ENCODE data around the gene ATP6V1B1.

The ATP6V1B1 gene

DNA sequence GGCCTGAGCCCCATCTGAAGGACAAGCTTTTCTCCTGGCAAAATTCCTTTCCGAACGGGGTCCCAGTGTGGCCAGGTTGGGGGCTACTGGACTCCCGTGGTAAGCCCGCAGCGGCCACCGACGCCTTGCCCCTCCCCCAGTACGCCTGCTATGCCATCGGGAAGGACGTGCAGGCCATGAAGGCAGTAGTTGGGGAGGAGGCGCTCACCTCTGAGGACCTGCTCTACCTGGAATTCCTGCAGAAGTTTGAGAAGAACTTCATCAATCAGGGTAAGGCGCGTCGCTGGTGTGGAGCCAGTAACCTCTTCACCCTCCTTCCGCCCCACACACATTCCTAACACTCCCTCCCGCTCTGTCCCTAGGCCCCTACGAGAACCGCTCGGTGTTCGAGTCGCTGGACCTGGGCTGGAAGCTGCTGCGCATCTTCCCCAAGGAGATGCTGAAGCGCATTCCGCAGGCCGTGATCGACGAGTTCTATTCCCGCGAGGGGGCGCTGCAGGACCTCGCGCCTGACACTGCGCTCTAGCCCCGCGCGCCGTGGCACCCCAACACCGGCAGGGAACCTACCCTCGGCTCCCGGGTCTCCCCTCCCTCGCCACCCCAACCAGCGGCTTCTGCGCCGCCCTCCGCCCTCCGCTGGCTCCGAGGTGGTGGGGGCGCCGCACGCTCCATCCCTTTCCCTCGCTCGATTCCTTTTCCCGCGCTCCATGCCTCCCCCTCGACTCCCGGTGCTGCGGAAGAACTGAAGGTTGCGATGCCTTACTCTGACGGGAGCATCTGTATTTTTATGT lies 29.1 kb downstream of the ATP6V1B1 start:
- Histone ChIP-seq H3K27me3 (ENCODE audit: control insufficient read depth in 1 of 2, insufficient read depth in 1 of 2, low read length in 2 of 2) (peaks cover 39 to 43% of the 10 kb centered on the region in 2 experiments), H3K23ac (ENCODE audit: low read length in 2 of 2) (no peak overlapping the region), H2BK5ac (ENCODE audit: low read depth, low read length, poor library complexity, severe bottlenecking) (no peak overlapping the region), H3K18ac (ENCODE audit: low read depth in 1 of 2, low read length in 2 of 2) (no peak overlapping the region), H2BK120ac (ENCODE audit: low read depth, low read length) (no peak overlapping the region), H3K14ac (ENCODE audit: low read length in 2 of 2) (no peak overlapping the region), H2AFZ (ENCODE audit: low read depth, low read length) (peak overlapping the region; percentile 29), H3K9ac (ENCODE audit: low read length) (peak overlapping the region; percentile 70), H4K91ac (ENCODE audit: low read length) (no peak overlapping the region), H2BK15ac (ENCODE audit: low read depth, poor library complexity, severe bottlenecking) (no peak overlapping the region), H4K8ac (ENCODE audit: low read length) (peak overlapping the region; percentile 71), H3K4me1 (ENCODE audit: control insufficient read depth, insufficient read depth, low read depth, low read length) (peaks cover 7% of the 10 kb centered on the region), H3K4me2 (ENCODE audit: low read length, poor library complexity, severe bottlenecking) (peak overlapping the region; percentile 75), H3K36me3 (ENCODE audit: control insufficient read depth in 1 of 2, insufficient read depth in 2 of 2, low read depth in 1 of 2, low read length in 2 of 2) (no peaks in the 10 kb centered on the region), H3K79me1 (replicated peaks; ENCODE audit: low read length, poor library complexity, severe bottlenecking) (no peaks in the 10 kb centered on the region), H2AK5ac (ENCODE audit: low read length, severe bottlenecking) (no peak overlapping the region), H3K4me3 (ENCODE audit: insufficient read depth in 1 of 2, low read depth in 1 of 2, low read length in 2 of 2) (peak overlapping the region; percentile 32 to 78), H3K4ac (ENCODE audit: low read depth in 1 of 2, low read length in 2 of 2) (no peak overlapping the region), H2BK12ac (ENCODE audit: low read length in 2 of 2) (no peak overlapping the region), H3K9me3 (ENCODE audit: control insufficient read depth, low read length) (no peaks in the 10 kb centered on the region), H3K27ac (ENCODE audit: low read length, poor library complexity, severe bottlenecking) (no peak overlapping the region)
- DNase-seq, result peak; percentile 65
- 10% methylated on average over 49 of the region's 59 CpGs for WGBS

DNA sequence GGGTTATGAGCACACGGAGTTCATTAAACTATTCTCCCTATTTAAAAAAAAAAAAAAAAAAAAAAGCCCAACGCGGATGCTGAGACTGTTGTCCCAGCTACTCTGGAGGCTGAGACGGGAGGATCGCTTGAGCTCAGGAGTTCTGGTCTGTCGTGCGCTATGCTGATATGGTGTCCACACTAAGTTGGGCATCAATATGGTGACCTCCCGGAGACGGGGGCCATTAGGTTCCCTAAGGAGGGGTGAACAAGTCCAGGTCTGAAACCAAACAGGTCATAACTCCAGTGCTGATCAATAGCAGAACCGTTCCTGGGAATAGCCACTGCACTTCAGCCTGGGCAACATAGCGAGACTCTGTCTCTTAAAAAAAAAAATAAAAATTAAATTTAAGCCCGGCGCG lies 29.8 kb downstream of the ATP6V1B1 start:
- 84% methylated on average over 14 of the region's 14 CpGs for WGBS
- no peaks in the 10 kb centered on the region for H3K36me3 ChIP-seq (ENCODE audit: control insufficient read depth in 1 of 2, insufficient read depth in 2 of 2, low read depth in 1 of 2, low read length in 2 of 2)
- H3K23ac ChIP-seq (ENCODE audit: low read length in 2 of 2), result no peak overlapping the region
- H3K4me1 ChIP-seq (ENCODE audit: control insufficient read depth, insufficient read depth, low read depth, low read length), result peaks cover 7% of the 10 kb centered on the region
- peak overlapping the region in 1 of 2 experiments; percentile 78 for H3K4me3 ChIP-seq (ENCODE audit: insufficient read depth in 1 of 2, low read depth in 1 of 2, low read length in 2 of 2)
- H2BK120ac ChIP-seq (ENCODE audit: low read depth, low read length), result no peak overlapping the region
- peak overlapping the region; percentile 70 for H3K9ac ChIP-seq (ENCODE audit: low read length)
- DNase-seq, result no peak
- H4K91ac ChIP-seq (ENCODE audit: low read length), result no peak overlapping the region
- no peak overlapping the region for H3K18ac ChIP-seq (ENCODE audit: low read depth in 1 of 2, low read length in 2 of 2)
- no peak overlapping the region for H3K4me2 ChIP-seq (ENCODE audit: low read length, poor library complexity, severe bottlenecking)
- no peak overlapping the region for H4K8ac ChIP-seq (ENCODE audit: low read length)
- no peaks in the 10 kb centered on the region for H3K9me3 ChIP-seq (ENCODE audit: control insufficient read depth, low read length)
- no peak overlapping the region for H2AK5ac ChIP-seq (ENCODE audit: low read length, severe bottlenecking)
- no peak overlapping the region for H2AFZ ChIP-seq (ENCODE audit: low read depth, low read length)
- H2BK5ac ChIP-seq (ENCODE audit: low read depth, low read length, poor library complexity, severe bottlenecking), result no peak overlapping the region
- no peak overlapping the region for H3K14ac ChIP-seq (ENCODE audit: low read length in 2 of 2)
- no peak overlapping the region for H2BK15ac ChIP-seq (ENCODE audit: low read depth, poor library complexity, severe bottlenecking)
- no peak overlapping the region for H3K27ac ChIP-seq (ENCODE audit: low read length, poor library complexity, severe bottlenecking)
- H3K79me1 ChIP-seq (replicated peaks; ENCODE audit: low read length, poor library complexity, severe bottlenecking), result no peaks in the 10 kb centered on the region
- no peak overlapping the region for H3K4ac ChIP-seq (ENCODE audit: low read depth in 1 of 2, low read length in 2 of 2)
- peaks cover 39 to 43% of the 10 kb centered on the region in 2 experiments for H3K27me3 ChIP-seq (ENCODE audit: control insufficient read depth in 1 of 2, insufficient read depth in 1 of 2, low read length in 2 of 2)
- H2BK12ac ChIP-seq (ENCODE audit: low read length in 2 of 2), result no peak overlapping the region

DNA sequence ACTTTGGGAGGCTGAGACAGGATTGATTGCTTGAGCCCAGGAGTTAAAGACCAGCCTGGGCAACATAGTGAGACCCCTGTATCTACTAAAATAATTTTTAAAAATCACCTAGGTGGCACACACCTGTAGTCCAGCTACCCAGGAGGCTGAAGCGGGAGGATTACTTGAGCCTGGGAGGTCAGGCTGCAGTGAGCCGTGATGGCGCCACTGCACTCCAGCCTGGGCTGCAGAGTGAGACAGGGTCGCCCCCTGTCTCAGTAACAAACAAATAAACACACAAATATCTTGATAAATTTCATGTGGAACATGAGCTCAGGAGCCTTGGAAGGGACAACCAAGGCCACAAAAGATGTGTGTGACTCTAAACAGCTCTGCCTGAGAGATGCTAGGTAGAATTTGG lies 31.0 kb downstream of the ATP6V1B1 start:
- no peak overlapping the region for H3K4ac ChIP-seq (ENCODE audit: low read depth in 1 of 2, low read length in 2 of 2)
- H2AK5ac ChIP-seq (ENCODE audit: low read length, severe bottlenecking), result no peak overlapping the region
- no peaks in the 10 kb centered on the region for H3K9me3 ChIP-seq (ENCODE audit: control insufficient read depth, low read length)
- no peak overlapping the region for H3K4me3 ChIP-seq (ENCODE audit: insufficient read depth in 1 of 2, low read depth in 1 of 2, low read length in 2 of 2)
- peaks cover 7% of the 10 kb centered on the region for H3K4me1 ChIP-seq (ENCODE audit: control insufficient read depth, insufficient read depth, low read depth, low read length)
- no peak overlapping the region for H2AFZ ChIP-seq (ENCODE audit: low read depth, low read length)
- no peak overlapping the region for H2BK5ac ChIP-seq (ENCODE audit: low read depth, low read length, poor library complexity, severe bottlenecking)
- WGBS, result 72% methylated on average over 3 of the region's 4 CpGs
- no peak overlapping the region for H3K18ac ChIP-seq (ENCODE audit: low read depth in 1 of 2, low read length in 2 of 2)
- DNase-seq, result no peak
- H2BK12ac ChIP-seq (ENCODE audit: low read length in 2 of 2), result no peak overlapping the region
- no peak overlapping the region for H4K91ac ChIP-seq (ENCODE audit: low read length)
- no peak overlapping the region for H2BK120ac ChIP-seq (ENCODE audit: low read depth, low read length)
- no peak overlapping the region for H2BK15ac ChIP-seq (ENCODE audit: low read depth, poor library complexity, severe bottlenecking)
- no peak overlapping the region for H3K23ac ChIP-seq (ENCODE audit: low read length in 2 of 2)
- no peak overlapping the region for H3K14ac ChIP-seq (ENCODE audit: low read length in 2 of 2)
- H3K9ac ChIP-seq (ENCODE audit: low read length), result no peak overlapping the region
- H4K8ac ChIP-seq (ENCODE audit: low read length), result no peak overlapping the region
- peaks cover 32 to 37% of the 10 kb centered on the region in 2 experiments for H3K27me3 ChIP-seq (ENCODE audit: control insufficient read depth in 1 of 2, insufficient read depth in 1 of 2, low read length in 2 of 2)
- no peak overlapping the region for H3K27ac ChIP-seq (ENCODE audit: low read length, poor library complexity, severe bottlenecking)
- no peak overlapping the region for H3K4me2 ChIP-seq (ENCODE audit: low read length, poor library complexity, severe bottlenecking)
- H3K36me3 ChIP-seq (ENCODE audit: control insufficient read depth in 1 of 2, insufficient read depth in 2 of 2, low read depth in 1 of 2, low read length in 2 of 2), result no peaks in the 10 kb centered on the region
- no peaks in the 10 kb centered on the region for H3K79me1 ChIP-seq (replicated peaks; ENCODE audit: low read length, poor library complexity, severe bottlenecking)

DNA sequence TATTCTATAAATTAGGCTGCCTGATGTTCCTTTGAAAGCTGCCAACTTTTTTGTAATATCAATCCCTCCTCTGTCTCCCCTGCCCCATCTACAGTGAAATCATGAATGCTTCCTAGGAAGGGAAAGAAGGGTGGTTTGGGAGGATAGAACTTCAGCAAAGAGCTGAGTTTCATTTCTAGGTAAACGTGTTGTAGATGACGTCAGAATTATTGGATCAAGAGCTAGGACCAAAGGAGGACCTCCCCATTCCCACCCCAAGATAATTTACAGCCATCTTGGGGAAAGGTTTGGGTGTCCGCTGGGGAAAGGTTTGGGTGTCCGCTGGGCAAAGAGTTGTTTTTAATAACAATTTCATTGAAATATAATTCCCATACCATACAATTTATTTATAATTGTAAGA lies 31.5 kb downstream of the ATP6V1B1 start:
- Histone ChIP-seq H3K14ac (ENCODE audit: low read length in 2 of 2) (no peak overlapping the region), H3K9me3 (ENCODE audit: control insufficient read depth, low read length) (no peaks in the 10 kb centered on the region), H3K4ac (ENCODE audit: low read depth in 1 of 2, low read length in 2 of 2) (no peak overlapping the region), H2BK15ac (ENCODE audit: low read depth, poor library complexity, severe bottlenecking) (no peak overlapping the region), H3K27me3 (ENCODE audit: control insufficient read depth in 1 of 2, insufficient read depth in 1 of 2, low read length in 2 of 2) (peaks cover 27 to 35% of the 10 kb centered on the region in 2 experiments), H3K18ac (ENCODE audit: low read depth in 1 of 2, low read length in 2 of 2) (no peak overlapping the region), H2BK120ac (ENCODE audit: low read depth, low read length) (no peak overlapping the region), H3K36me3 (ENCODE audit: control insufficient read depth in 1 of 2, insufficient read depth in 2 of 2, low read depth in 1 of 2, low read length in 2 of 2) (no peaks in the 10 kb centered on the region), H3K4me3 (ENCODE audit: insufficient read depth in 1 of 2, low read depth in 1 of 2, low read length in 2 of 2) (no peak overlapping the region), H2BK12ac (ENCODE audit: low read length in 2 of 2) (no peak overlapping the region), H2AK5ac (ENCODE audit: low read length, severe bottlenecking) (no peak overlapping the region), H3K9ac (ENCODE audit: low read length) (no peak overlapping the region), H3K79me1 (replicated peaks; ENCODE audit: low read length, poor library complexity, severe bottlenecking) (no peaks in the 10 kb centered on the region), H4K91ac (ENCODE audit: low read length) (no peak overlapping the region), H3K4me2 (ENCODE audit: low read length, poor library complexity, severe bottlenecking) (no peak overlapping the region), H2AFZ (ENCODE audit: low read depth, low read length) (no peak overlapping the region), H4K8ac (ENCODE audit: low read length) (no peak overlapping the region), H2BK5ac (ENCODE audit: low read depth, low read length, poor library complexity, severe bottlenecking) (no peak overlapping the region), H3K27ac (ENCODE audit: low read length, poor library complexity, severe bottlenecking) (no peak overlapping the region), H3K23ac (ENCODE audit: low read length in 2 of 2) (no peak overlapping the region), H3K4me1 (ENCODE audit: control insufficient read depth, insufficient read depth, low read depth, low read length) (peaks cover 7% of the 10 kb centered on the region)
- no peak for DNase-seq
- 40% methylated on average over 1 of the region's 4 CpGs for WGBS
